GM23338 (cell line): ENCODE data around the gene FMOD. TPM values are rescaled to one million over a fixed set of nuclear protein-coding genes. Genes with fewer than 3 reads are reported as not detected.
A peak's percentile ranks its signal among the peaks of the same experiment; 100 is the strongest.

Source experiments
- ATAC-seq: fragments of 200-7000 bp; cut with Tn5 transposase; 3 replicates; pipeline ENCODE4 v1.9.1; 2020
- DNase-seq: peaks from one replicate; pipeline ENCODE4 v3.0.0-alpha.2; 2015; ENCODE audit warnings: low spot score
- H2AFZ ChIP-seq: fragments of 200-600 bp; sonication (generic); 2 replicates; pipeline ENCODE4 v1.8.0; 2016; ENCODE audit warnings: antibody characterized with exemption, mild to moderate bottlenecking, moderate library complexity
- H3F3A ChIP-seq: fragments of 200-600 bp; sonication (generic); replicated peaks from 2 replicates; pipeline ENCODE4 v1.8.0; 2017; ENCODE audit warnings: antibody characterized with exemption, mixed run types, low read depth
- H3K27ac ChIP-seq: fragments of 200-600 bp; sonication (generic); 2 replicates; pipeline ENCODE4 v1.6.1; 2016; ENCODE audit warnings: low read depth
- H3K27me3 ChIP-seq: fragments of 200-600 bp; sonication (generic); 2 replicates; pipeline ENCODE4 v1.8.0; 2016; ENCODE audit warnings: mild to moderate bottlenecking, mixed run types, moderate library complexity; ENCODE audit not compliant: insufficient read depth
- H3K36me3 ChIP-seq: fragments of 200-600 bp; sonication (generic); 2 replicates; pipeline ENCODE4 v1.8.0; 2016; ENCODE audit warnings: mild to moderate bottlenecking; ENCODE audit not compliant: insufficient read depth
- H3K4me1 ChIP-seq: fragments of 200-600 bp; sonication (generic); 2 replicates; pipeline ENCODE4 v1.8.0; 2016; ENCODE audit warnings: mild to moderate bottlenecking, moderate library complexity; ENCODE audit not compliant: insufficient read depth
- H3K4me2 ChIP-seq: fragments of 200-600 bp; sonication (generic); 2 replicates; pipeline ENCODE4 v1.7.1; 2017; ENCODE audit warnings: mixed run types
- H3K4me3 ChIP-seq: fragments of 200-600 bp; sonication (generic); 2 replicates; pipeline ENCODE4 v1.6.1; 2016; ENCODE audit warnings: mixed run types
- H3K79me2 ChIP-seq: fragments of 200-600 bp; sonication (generic); replicated peaks from 2 replicates; pipeline ENCODE4 v1.8.0; 2017; ENCODE audit warnings: mild to moderate bottlenecking; ENCODE audit not compliant: insufficient read depth
- H3K9me2 ChIP-seq: fragments of 200-600 bp; sonication (generic); 2 replicates; pipeline ENCODE4 v1.8.0; 2017; ENCODE audit not compliant: insufficient read depth
- H4K20me1 ChIP-seq: fragments of 200-600 bp; sonication (generic); replicated peaks from 2 replicates; pipeline ENCODE4 v1.8.0; 2017; ENCODE audit warnings: mild to moderate bottlenecking; ENCODE audit not compliant: insufficient read depth
- H3K27ac Mint-ChIP-seq: 2 replicates; pipeline ENCODE4 v1.8.0; 2020; ENCODE audit warnings: inconsistent platforms, mild to moderate bottlenecking, moderate library complexity, mixed read lengths
- H3K27me3 Mint-ChIP-seq: 3 replicates; pipeline ENCODE4 v1.8.0; 2022; ENCODE audit warnings: low read depth, mild to moderate bottlenecking, moderate library complexity, mixed read lengths, inconsistent platforms; ENCODE audit not compliant: insufficient read depth, poor library complexity
- H3K36me3 Mint-ChIP-seq: 3 replicates; pipeline ENCODE4 v1.8.0; 2021; ENCODE audit warnings: low read depth, mild to moderate bottlenecking, inconsistent platforms, moderate library complexity, mixed read lengths
- H3K4me1 Mint-ChIP-seq: 3 replicates; pipeline ENCODE4 v1.8.0; 2020; ENCODE audit warnings: mild to moderate bottlenecking, inconsistent platforms, mixed read lengths
- H3K4me3 Mint-ChIP-seq: 3 replicates; pipeline ENCODE4 v1.8.0; 2021; ENCODE audit warnings: moderate library complexity, mild to moderate bottlenecking, inconsistent platforms, mixed read lengths
- H3K9me3 Mint-ChIP-seq: 3 replicates; pipeline ENCODE4 v1.8.0; 2020; ENCODE audit warnings: moderate library complexity, mild to moderate bottlenecking, inconsistent platforms, mixed read lengths
- CTCF ChIP-seq, 2 experiments: fragments of 200-600 bp in 1 of 2; sonication (generic) in 1 of 2; conservative IDR thresholded peaks; 2 replicates each; pipeline versions ENCODE4 v1.5.1 to v1.6.1; 2016 to 2017; ENCODE audit warnings: antibody characterized with exemption in 2 of 2, low read depth in 2 of 2, mild to moderate bottlenecking in 2 of 2, moderate library complexity in 1 of 2
- ZNF462 ChIP-seq: fragments of 250-450 bp; sonication (Bioruptor Pico); IDR thresholded peaks from 2 replicates; pipeline ENCODE4 v1.5.0; 2020; ENCODE audit warnings: mild to moderate bottlenecking, moderate library complexity
- polyA plus RNA-seq: library from polyadenylated mRNA; unstranded; fragments of >200 nt; fragmentation: Nextera tagmentation; extraction: Ambion mirVana; gene quantifications from 2 replicates; pipeline ENCODE4 v1.2.1, GENCODE V29; 2016
- total RNA-seq: library from RNA; depleted of rRNA; stranded (reverse); fragments of >200 nt; shearing (Covaris generic); gene quantifications from 2 replicates; pipeline ENCODE4 v1.2.3, GENCODE V29; 2014

Gene FMOD
- total and polyA plus RNA-seq, 2 experiments from 2014 or later = 0.27 to 1.3 TPM

- Histone ChIP-seq H3K9me2 (0 out of 2 replicates have a peak, but pooled peaks cover 6% of the 10 kb centered on the region), H3K79me2 (no peaks in the 10 kb centered on the region), H3K36me3 (no peaks in the 10 kb centered on the region), H3K4me2 (no peak overlapping the region), H2AFZ (no peak overlapping the region), H3K4me3 (no peak overlapping the region), H3F3A (no peaks in the 10 kb centered on the region), H3K4me1 (no peaks in the 10 kb centered on the region), H4K20me1 (no peaks in the 10 kb centered on the region), H3K27me3 (no peaks in the 10 kb centered on the region), H3K27ac (no peak overlapping the region)
- Mint-ChIP-seq H3K4me1 (peaks cover 15% of the 10 kb centered on the region), H3K4me3 (no peak overlapping the region), H3K36me3 (no peaks in the 10 kb centered on the region), H3K27me3 (peaks cover 13% of the 10 kb centered on the region), H3K9me3 (peaks cover 2% of the 10 kb centered on the region; the same call in 1 of the 3 replicates), H3K27ac (no peak overlapping the region)
- no peak for DNase-seq
- no peak for ATAC-seq
- peak in 1 of 2 experiments; percentile 18; a peak in 1 of 4 replicates for TF ChIP-seq CTCF (conservative IDR thresholded peaks at IDR 0.05; ENCODE audit: low read depth in 2 of 2)
- TF ChIP-seq ZNF462 = no peak
Observed at GRCh38 chr1:203346060-203346768, 4.7 kb downstream of the FMOD start.
